Epidermal melanocyte (primary cell): Measurements from ENCODE around the gene DNAL4.

ENCODE experiments used
- DNase-seq: peaks from one replicate; pipeline ENCODE4 v3.0.0; 2011; ENCODE audit warnings: low spot score; ENCODE audit not compliant: insufficient read length

The DNAL4 gene

DNA sequence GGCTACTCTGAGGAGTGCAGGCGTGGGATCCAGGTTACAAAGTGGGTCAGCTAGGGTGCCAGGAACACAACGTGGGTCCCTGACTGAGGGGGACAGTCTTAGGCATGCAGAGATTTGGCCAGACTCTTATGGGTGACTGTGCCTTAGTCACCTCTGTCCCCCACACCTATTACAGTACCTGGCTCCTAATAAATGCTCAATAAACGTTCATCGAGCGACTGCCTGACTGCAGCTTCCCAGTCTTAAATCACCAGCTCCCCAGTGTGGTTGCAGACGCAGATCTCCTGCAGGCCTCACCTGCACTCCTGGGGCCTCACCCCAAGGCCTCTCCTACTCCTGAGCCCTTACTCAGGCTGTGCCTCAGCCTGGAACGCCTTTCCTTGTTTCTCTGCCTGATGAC lies 34.9 kb downstream of the DNAL4 start:
- no peak for DNase-seq

- no peak for DNase-seq
Measured at GRCh38 chr22:38758276-38758945, 35.5 kb downstream of the DNAL4 start.

GRCh38 chr22:38757464-38757757 lies 36.5 kb downstream of the DNAL4 start:
- DNase-seq = no peak

GRCh38 chr22:38756711-38757463 lies 37.1 kb downstream of the DNAL4 start:
- no peak for DNase-seq

- peak; percentile 99 for DNase-seq
Measured at GRCh38 chr22:38755911-38756532, 37.9 kb downstream of the DNAL4 start, which contains the start of gene SUN2. Gene SUN2 (minus strand): TSS chr22:38755998. CDS start chr22:38752628, 3,370 bp downstream.

GRCh38 chr22:38755155-38755910 lies 38.6 kb downstream of the DNAL4 start:
- peak; percentile 88 for DNase-seq

DNA sequence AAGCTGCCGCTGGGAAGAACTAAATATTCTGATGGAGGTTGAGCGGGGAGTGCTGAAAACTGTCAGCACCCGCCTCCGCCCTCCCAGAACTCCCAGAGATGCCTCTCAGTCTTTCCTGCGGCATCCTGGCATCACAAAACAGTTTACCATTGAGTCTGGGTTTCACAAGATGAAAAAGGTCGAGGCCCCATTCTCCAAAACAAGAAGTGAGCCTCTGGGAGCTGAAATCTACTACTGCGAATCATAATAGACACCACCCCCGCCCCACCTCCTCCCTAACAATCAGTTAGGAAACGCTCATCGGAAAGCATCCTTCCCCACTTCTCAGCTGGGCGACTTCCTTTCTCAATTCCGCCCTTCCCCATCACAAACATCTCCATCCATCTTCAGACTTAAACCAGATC lies 39.2 kb downstream of the DNAL4 start:
- no peak for DNase-seq

DNA sequence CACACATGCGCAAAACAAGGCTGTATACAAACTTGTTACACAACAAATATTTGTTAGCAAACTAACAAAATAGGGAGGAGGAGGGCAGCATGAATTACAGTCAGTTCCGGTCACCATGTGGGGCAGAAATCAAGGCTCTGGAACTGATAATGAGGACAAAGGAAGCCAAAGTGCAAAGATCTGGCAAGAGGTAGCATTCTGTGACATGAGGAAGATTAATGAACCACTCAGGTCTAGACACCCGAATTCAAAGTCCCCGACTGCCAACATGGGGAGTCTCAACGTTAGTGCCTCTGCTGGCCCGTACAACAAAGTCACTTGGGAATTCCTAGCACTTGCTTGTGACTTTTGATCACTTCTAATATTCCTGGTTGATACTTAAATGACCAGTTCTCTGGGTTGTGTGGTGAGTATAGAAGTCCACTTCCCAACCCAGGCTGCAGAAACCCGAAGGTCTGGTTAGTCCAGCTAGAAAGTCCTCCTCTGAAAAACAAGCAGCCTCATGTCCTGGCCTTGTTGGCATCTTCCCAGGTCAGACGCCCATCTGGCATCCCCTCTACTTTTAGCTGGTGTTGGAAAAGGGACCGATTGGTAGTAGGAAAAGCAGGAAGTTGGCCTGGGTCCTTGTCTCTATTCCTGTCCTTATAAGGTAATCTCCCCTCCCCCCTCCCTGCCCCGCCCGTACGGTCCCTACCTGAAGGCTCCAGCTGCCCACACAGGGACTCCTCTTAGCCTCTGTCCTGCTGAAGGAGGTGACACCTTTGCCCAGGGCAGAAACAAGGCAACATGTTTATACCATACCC lies 39.8 kb downstream of the DNAL4 start:
- no peak for DNase-seq

GRCh38 chr22:38751422-38752346 lies 42.3 kb downstream of the DNAL4 start:
- no peak for DNase-seq

DNA sequence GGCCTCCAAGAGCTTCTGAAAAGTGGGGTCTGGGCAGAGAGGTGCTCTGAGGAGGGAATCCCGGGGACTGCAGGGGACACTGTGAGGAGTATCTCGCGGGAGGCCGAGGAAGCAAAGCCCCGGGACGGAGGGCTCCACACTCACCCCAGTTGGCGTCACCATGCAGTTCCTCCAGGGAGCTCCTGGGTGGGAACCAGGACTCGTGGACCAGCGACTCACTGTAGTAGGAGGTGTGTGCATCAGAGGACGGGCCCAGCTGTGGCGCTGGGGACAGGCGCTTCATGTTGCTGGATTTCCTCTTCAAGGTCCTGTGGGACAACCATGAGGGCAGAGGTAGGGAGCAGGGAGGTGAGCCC lies 42.9 kb downstream of the DNAL4 start:
- DNase-seq = no peak

- DNase-seq = no peak
Measured at GRCh38 chr22:38750638-38751037, 43.3 kb downstream of the DNAL4 start.

DNA sequence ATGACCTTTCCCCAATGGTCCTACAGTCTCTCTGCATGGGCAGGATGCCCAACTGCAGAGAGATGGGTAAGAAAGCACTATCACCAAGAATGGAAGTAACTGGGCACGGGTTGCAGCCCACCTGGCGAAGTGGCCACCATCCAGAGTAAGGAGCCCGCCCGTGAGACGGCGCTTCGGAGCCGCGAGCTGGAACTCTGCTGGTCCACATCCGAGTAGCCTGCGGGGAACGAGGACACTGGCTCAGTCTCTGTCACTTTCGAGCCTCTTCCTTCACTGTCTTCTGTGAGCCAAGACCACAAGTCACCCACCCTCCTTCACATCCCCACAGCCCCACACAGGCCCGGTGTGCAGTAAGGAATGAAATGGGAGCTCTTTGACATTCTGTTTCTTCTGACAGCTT lies 43.8 kb downstream of the DNAL4 start:
- no peak for DNase-seq

DNA sequence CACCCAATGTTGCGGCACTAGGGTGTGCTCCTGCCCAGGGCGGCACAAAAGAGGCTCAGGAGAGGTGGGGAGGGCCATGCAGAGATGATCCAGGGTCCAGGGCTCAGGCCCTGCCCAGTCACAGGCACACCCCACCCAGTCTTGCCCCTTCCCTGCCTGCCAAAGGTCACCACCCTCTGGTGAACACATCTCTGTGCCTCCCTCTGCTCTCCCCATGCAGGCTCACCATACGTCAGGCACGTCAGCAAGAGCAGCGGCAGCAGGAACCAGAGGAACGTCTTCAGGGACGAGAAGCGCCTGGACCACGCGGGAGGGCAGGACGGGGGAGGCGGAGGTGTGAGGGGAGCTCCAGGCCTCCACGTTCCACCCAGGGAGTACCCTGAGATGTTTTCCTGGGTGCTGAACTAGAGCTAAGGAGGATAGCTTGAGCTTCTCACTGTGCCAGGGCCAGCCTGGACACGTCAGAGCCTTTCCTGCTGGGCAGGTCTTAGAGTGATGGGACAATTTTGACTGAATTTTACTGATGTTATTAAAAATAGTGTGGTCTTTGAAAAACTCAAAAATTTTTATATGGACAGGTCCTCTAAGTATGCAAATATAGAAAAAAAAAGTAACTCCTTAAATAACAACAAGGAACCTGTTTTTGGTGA lies 45.3 kb downstream of the DNAL4 start:
- DNase-seq = no peak

DNA sequence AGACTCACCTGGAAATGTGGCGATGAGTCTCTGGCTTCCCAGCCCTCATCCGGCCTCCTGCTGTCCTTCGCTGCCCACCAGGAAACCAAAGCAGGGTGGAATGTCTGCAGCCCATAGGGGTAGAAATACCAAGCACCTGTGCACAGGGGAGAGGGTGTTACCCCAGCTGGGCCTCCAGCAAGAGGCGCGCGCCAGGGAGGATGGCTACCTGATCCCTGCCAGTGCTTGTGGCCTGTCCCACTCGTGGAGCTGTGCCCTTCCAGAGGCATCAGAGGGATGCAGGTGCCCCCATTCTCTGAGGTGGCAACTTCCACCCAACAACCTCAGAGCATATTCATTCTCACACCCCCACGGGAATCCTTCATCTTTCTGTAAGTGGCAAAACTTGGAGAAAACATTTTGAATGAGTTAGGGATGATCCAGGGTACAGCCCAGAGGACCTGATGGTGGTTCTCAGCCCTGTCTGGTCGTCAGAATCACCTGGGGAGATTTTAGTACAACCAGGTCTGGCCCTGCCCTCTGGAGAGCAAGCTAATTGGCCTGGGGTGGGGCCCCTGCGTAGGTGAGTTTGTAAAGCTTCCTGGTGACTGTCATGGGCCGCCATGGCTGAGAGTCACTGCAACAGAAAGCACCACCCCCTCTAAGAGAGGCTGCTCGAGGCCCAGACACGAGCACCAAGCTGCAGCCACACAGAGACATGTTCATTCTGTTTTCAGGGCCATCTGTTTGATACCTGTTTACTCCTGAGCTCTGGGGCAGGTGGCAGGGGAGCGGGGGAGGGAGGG lies 48.1 kb downstream of the DNAL4 start:
- no peak for DNase-seq

DNA sequence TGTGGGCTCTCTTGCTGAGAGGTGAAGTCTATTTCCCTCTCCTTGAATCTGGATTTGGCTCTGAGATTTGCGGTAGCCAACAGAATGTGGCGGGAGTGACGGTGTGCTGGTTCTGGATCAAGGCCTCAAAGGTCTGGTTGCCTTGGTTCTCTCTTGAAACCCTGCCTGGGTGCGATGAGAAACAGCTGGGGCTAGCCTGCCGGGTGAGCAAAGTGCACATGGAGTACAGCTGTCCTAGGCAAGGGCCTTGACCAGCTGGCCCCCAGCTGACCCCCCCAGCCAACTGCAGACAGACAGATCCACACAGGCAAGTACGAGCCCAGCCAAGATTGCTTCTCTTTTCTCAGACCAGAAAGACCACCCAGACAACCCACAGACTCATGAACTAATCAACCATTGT lies 49.0 kb downstream of the DNAL4 start:
- DNase-seq = no peak

GRCh38 chr22:38742176-38742942 lies 51.6 kb downstream of the DNAL4 start:
- DNase-seq = no peak

DNA sequence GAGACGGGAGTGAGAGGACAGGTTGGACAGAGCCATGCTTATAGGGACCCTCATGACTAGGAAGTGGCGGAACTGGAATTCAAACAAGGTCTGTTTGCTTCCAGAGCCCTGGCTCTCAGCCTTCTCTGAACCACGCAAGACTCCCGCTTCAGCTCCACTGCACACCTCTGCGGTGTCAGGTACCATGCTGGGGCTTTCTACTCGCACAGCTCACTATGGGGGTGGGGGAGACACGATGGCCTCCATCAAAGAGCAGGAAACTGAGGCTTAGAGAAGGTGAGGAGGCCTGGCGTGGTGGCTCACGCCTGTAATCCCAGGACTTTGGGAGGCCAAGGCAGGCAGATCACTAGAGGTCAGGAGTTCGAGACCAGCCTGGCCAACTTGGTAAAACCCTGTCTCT lies 52.4 kb downstream of the DNAL4 start:
- DNase-seq = no peak

- no peak for DNase-seq
Measured at GRCh38 chr22:38741166-38741565, 52.8 kb downstream of the DNAL4 start.
